Hippocampal formation (tissue), 2 donors: Measurements from ENCODE around the gene KRT35.

ENCODE experiments used
- DNase-seq, 2 donors: peaks; one replicate each; lab custom pipeline; 2025; lab: John Stamatoyannopoulos, UW

KRT35 gene

GRCh38 chr17:41511716-41512115, 30.8 kb upstream of the KRT35 start:
- no peak for DNase-seq

GRCh38 chr17:41511116-41511515, 30.2 kb upstream of the KRT35 start:
- no peak for DNase-seq

- DNase-seq, result no peak
These were observed 29.5 kb upstream of the KRT35 start for GRCh38 chr17:41510251-41511065.

- DNase-seq, result no peak
These were observed 26.4 kb upstream of the KRT35 start for GRCh38 chr17:41507315-41507880.

GRCh38 chr17:41505809-41506767, 25.1 kb upstream of the KRT35 start:
- DNase-seq, result no peak

- no peak for DNase-seq
These were observed 24.3 kb upstream of the KRT35 start, which contains the start of gene KRT13 for GRCh38 chr17:41505007-41505808. KRT13 (minus strand) TSS chr17:41505612; CDS start chr17:41505550, 62 bp downstream.

GRCh38 chr17:41504246-41504977, 23.5 kb upstream of the KRT35 start:
- DNase-seq, result no peak

GRCh38 chr17:41503202-41503601, 22.3 kb upstream of the KRT35 start:
- DNase-seq, result no peak

- DNase-seq, result no peak
These were observed 19.4 kb upstream of the KRT35 start for GRCh38 chr17:41500131-41500911.

- no peak for DNase-seq
These were observed 18.8 kb upstream of the KRT35 start for GRCh38 chr17:41499714-41500113.

GRCh38 chr17:41498276-41498675, 17.3 kb upstream of the KRT35 start:
- no peak for DNase-seq

GRCh38 chr17:41496803-41497484, 16.0 kb upstream of the KRT35 start:
- no peak for DNase-seq

- DNase-seq, result no peak
These were observed 13.6 kb upstream of the KRT35 start for GRCh38 chr17:41494524-41494923.

GRCh38 chr17:41492771-41493170, 11.8 kb upstream of the KRT35 start:
- no peak for DNase-seq

- no peak for DNase-seq
These were observed 11.4 kb upstream of the KRT35 start for GRCh38 chr17:41492351-41492750.

GRCh38 chr17:41491476-41491875, 10.5 kb upstream of the KRT35 start:
- DNase-seq, result no peak

GRCh38 chr17:41490000-41490990, 9.3 kb upstream of the KRT35 start:
- DNase-seq, result no peak

GRCh38 chr17:41489531-41489930, 8.6 kb upstream of the KRT35 start, which contains the start of gene KRT36:
KRT36 (minus strand) TSS chr17:41489910; CDS start chr17:41489864, 46 bp downstream.
- DNase-seq, result no peak
